ENCODE data around the gene TRIM50. TPM values are rescaled to one million over a fixed set of nuclear protein-coding genes. Genes with fewer than 3 reads are reported as not detected.

TRIM50 gene
- total and polyA plus RNA-seq, 2 of the 13 experiments (the other 11 are each of a cell fraction or from before 2014, with no cell fraction given), result 4.2 to 24.5 TPM

GRCh38 chr7:73342645-73343044 is 14.8 kb upstream of the TRIM50 start (continued):
- peak; percentile 38; the same call in 1 of the 2 replicates for TF ChIP-seq HOXA3 (CRISPR knock-in tag; IDR thresholded peaks at IDR 0.05)
- peak; percentile 45; the same call in 1 of the 2 replicates for TF ChIP-seq KDM2A (CRISPR knock-in tag; IDR thresholded peaks at IDR 0.05; ENCODE audit: borderline replicate concordance, low read depth)
- no peak for TF ChIP-seq ZNF549 (CRISPR knock-in tag; IDR thresholded peaks at IDR 0.05)
- TF ChIP-seq FOXJ3 (CRISPR knock-in tag; IDR thresholded peaks at IDR 0.05; ENCODE audit: borderline replicate concordance), result peak; percentile 45; the same call in 1 of the 2 replicates
- TF ChIP-seq GTF2F1 (IDR thresholded peaks at IDR 0.05; ENCODE audit: low read length), result no peak
- no peak for TF ChIP-seq POLR2A (IDR thresholded peaks at IDR 0.05; ENCODE audit: insufficient read depth in 1 of 2, low read depth in 2 of 2, low read length in 2 of 2)
- no peak for TF ChIP-seq HMGA1 (CRISPR knock-in tag; conservative IDR thresholded peaks at IDR 0.05)
- peak; percentile 28; the same call in 1 of the 2 replicates for TF ChIP-seq SALL2 (CRISPR knock-in tag; IDR thresholded peaks at IDR 0.05)
- TF ChIP-seq ZNF414 (CRISPR knock-in tag; IDR thresholded peaks at IDR 0.05), result no peak
- TF ChIP-seq ZBTB38 (CRISPR knock-in tag; IDR thresholded peaks at IDR 0.05), result 0 out of 2 replicates have a peak, but pooled peaks have one; percentile 58
- no peak for TF ChIP-seq RBAK (CRISPR knock-in tag; IDR thresholded peaks at IDR 0.05)
- no peak for TF ChIP-seq KAT2B (IDR thresholded peaks at IDR 0.05; ENCODE audit: borderline replicate concordance, low read depth, low read length)
- no peak for TF ChIP-seq SP5 (CRISPR knock-in tag; IDR thresholded peaks at IDR 0.05; ENCODE audit: borderline replicate concordance, low read depth)
- no peak for TF ChIP-seq ZNF891 (CRISPR knock-in tag; IDR thresholded peaks at IDR 0.05)
- TF ChIP-seq FOXA3 (CRISPR knock-in tag; IDR thresholded peaks at IDR 0.05), result peak; percentile 60; the same call in 1 of the 2 replicates
- TF ChIP-seq ZNF513 (CRISPR knock-in tag; conservative IDR thresholded peaks at IDR 0.05), result no peak
- no peak for TF ChIP-seq NFATC3 (CRISPR knock-in tag; IDR thresholded peaks at IDR 0.05)
- TF ChIP-seq GATAD1 (CRISPR knock-in tag; IDR thresholded peaks at IDR 0.05), result no peak
- TF ChIP-seq CC2D1A (CRISPR knock-in tag; IDR thresholded peaks at IDR 0.05), result no peak
- TF ChIP-seq IRF2 (CRISPR knock-in tag; IDR thresholded peaks at IDR 0.05), result peak; percentile 66; the same call in 1 of the 2 replicates
- TF ChIP-seq WIZ (CRISPR knock-in tag; IDR thresholded peaks at IDR 0.05), result 0 out of 2 replicates have a peak, but pooled peaks have one; percentile 53
- no peak for TF ChIP-seq RFX3 (CRISPR knock-in tag; IDR thresholded peaks at IDR 0.05)
- TF ChIP-seq ZNF761 (CRISPR knock-in tag; conservative IDR thresholded peaks at IDR 0.05), result no peak
- 0 out of 2 replicates have a peak, but pooled peaks have one; percentile 30 for TF ChIP-seq HOXD1 (CRISPR knock-in tag; IDR thresholded peaks at IDR 0.05)
- TF ChIP-seq ZNF501 (CRISPR knock-in tag; IDR thresholded peaks at IDR 0.05), result no peak
- TF ChIP-seq SAP130 (CRISPR knock-in tag; IDR thresholded peaks at IDR 0.05; ENCODE audit: low read depth), result peak; percentile 45; the same call in 1 of the 2 replicates
- no peak for TF ChIP-seq CCAR2 (optimal IDR thresholded peaks at IDR 0.05; ENCODE audit: low read depth, low read length)
- TF ChIP-seq ZFP36L2 (CRISPR knock-in tag; IDR thresholded peaks at IDR 0.05), result no peak
- TF ChIP-seq SOX13 (IDR thresholded peaks at IDR 0.05), result no peak
- peak in 1 of 2 experiments; percentile 35; a peak in 1 of 4 replicates for TF ChIP-seq SOX13 (CRISPR knock-in tag; conservative IDR thresholded peaks at IDR 0.05 in 1 of 2, IDR thresholded peaks at IDR 0.05 in 1 of 2)
- no peak for TF ChIP-seq ZNF775 (CRISPR knock-in tag; IDR thresholded peaks at IDR 0.05; ENCODE audit: borderline replicate concordance)
- no peak for TF ChIP-seq AGO2 (optimal IDR thresholded peaks at IDR 0.05; ENCODE audit: low read depth, low read length)
- peak; percentile 45; the same call in 1 of the 2 replicates for TF ChIP-seq MED1 (CRISPR knock-in tag; IDR thresholded peaks at IDR 0.05)
